Measurements from ENCODE around the gene EXOC6B. TPM values are rescaled to one million over a fixed set of nuclear protein-coding genes. Genes with fewer than 3 reads are reported as not detected.

EXOC6B gene
- total RNA-seq, 1 experiment from 2014 or later, result 40.1 TPM

- Histone ChIP-seq H3K27ac (ENCODE audit: insufficient read length, low read depth, low read length) (no peak overlapping the region), H3K56ac (ENCODE audit: insufficient read length, low read depth, low read length) (no peak overlapping the region), H3K79me1 (ENCODE audit: insufficient read depth, low read depth, low read length, poor library complexity, severe bottlenecking) (no peaks in the 10 kb centered on the region), H3K23me2 (ENCODE audit: insufficient read length, low read depth, low read length, poor library complexity, severe bottlenecking) (no peaks in the 10 kb centered on the region), H4K8ac (replicated peaks; ENCODE audit: insufficient read length, low read depth, low read length) (no peak overlapping the region), H3K14ac (ENCODE audit: insufficient read depth, low read length) (no peak overlapping the region), H3K23ac (ENCODE audit: insufficient read length, low read depth, low read length) (no peak overlapping the region), H4K5ac (ENCODE audit: insufficient read length, low read depth, low read length) (no peak overlapping the region), H4K20me1 (ENCODE audit: control insufficient read depth, insufficient read depth, insufficient read length) (no peaks in the 10 kb centered on the region), H3K79me2 (ENCODE audit: insufficient read depth, low read length) (no peaks in the 10 kb centered on the region), H2BK5ac (ENCODE audit: insufficient read length, low read length) (no peak overlapping the region), H2AFZ (ENCODE audit: low read length) (no peak overlapping the region), H3K4ac (ENCODE audit: low read depth, low read length) (no peak overlapping the region; the same call in 1 of the 2 replicates), H3K18ac (ENCODE audit: insufficient read length, low read depth, low read length) (no peak overlapping the region), H3T11ph (ENCODE audit: low read length) (no peak overlapping the region), H4K91ac (ENCODE audit: insufficient read length, low read depth, low read length) (no peak overlapping the region), H2BK120ac (ENCODE audit: low read depth, low read length, poor library complexity, severe bottlenecking) (no peak overlapping the region), H3K4me1 (ENCODE audit: insufficient read depth, low read length) (no peaks in the 10 kb centered on the region; the same call in 1 of the 2 replicates), H2BK15ac (ENCODE audit: low read depth, low read length) (no peak overlapping the region), H2AK5ac (ENCODE audit: insufficient read length, low read length) (no peak overlapping the region), H3K9me3 (ENCODE audit: control insufficient read depth, low read depth, low read length) (no peaks in the 10 kb centered on the region), H3K9ac (ENCODE audit: extremely low read depth, insufficient read length, low read length) (no peak overlapping the region), H2BK20ac (ENCODE audit: low read depth, low read length, poor library complexity, severe bottlenecking) (no peak overlapping the region), H3K27me3 (ENCODE audit: insufficient read depth, low read length) (no peaks in the 10 kb centered on the region), H3K4me2 (ENCODE audit: insufficient read depth, insufficient read length, low read length) (no peak overlapping the region), H2BK12ac (ENCODE audit: insufficient read length, low read depth, low read length) (no peak overlapping the region)
- TF ChIP-seq CTCF (conservative IDR thresholded peaks at IDR 0.05), result no peak
- Mint-ChIP-seq H3K9me3 (no peaks in the 10 kb centered on the region; a peak in 2 of 5 replicates), H3K27ac (no peak overlapping the region), H3K36me3 (ENCODE audit: insufficient read depth in 1 of 3, low read depth in 3 of 3) (no peaks in the 10 kb centered on the region), H3K27me3 (ENCODE audit: low read depth) (peaks cover 9% of the 10 kb centered on the region), H3K4me1 (peaks cover 20 to 33% of the 10 kb centered on the region in 2 experiments), H3K4me3 (no peak overlapping the region)
- peak; percentile 24 for DNase-seq
- WGBS (ENCODE audit: extremely low coverage, insufficient read length, low lambda C conversion rate), result no CpG with 5 or more reads among the region's 37 CpGs
Observed at GRCh38 chr2:72131916-72132841, 693.7 kb downstream of the EXOC6B start.
